Anterior cingulate cortex (tissue), 58 donors: ENCODE results near the gene CASP5.
"Not testable (repeated sequence)": the region's sequence is repeated elsewhere in the genome, so short reads cannot be mapped to it uniquely, and the experiment has no call there.

Experiments
- DNase-seq, 58 donors: peaks; one replicate each; lab custom pipeline; 2025; lab: John Stamatoyannopoulos, UW

The CASP5 gene

GRCh38 chr11:105034388-105034787 lies 11.4 kb upstream of the CASP5 start:
- not testable (repeated sequence) for DNase-seq

- DNase-seq, result no peak
Measured at GRCh38 chr11:105033781-105034180, 10.8 kb upstream of the CASP5 start.

GRCh38 chr11:105033343-105033742 lies 10.4 kb upstream of the CASP5 start:
- peak in 1 of 58 donors; percentile 0 for DNase-seq

GRCh38 chr11:105032495-105032894 lies 9.5 kb upstream of the CASP5 start:
- no peak for DNase-seq

GRCh38 chr11:105027678-105028077 lies 4.7 kb upstream of the CASP5 start:
- DNase-seq, result no peak

GRCh38 chr11:105024394-105024793 lies 1.4 kb upstream of the CASP5 start:
- DNase-seq, result no peak

GRCh38 chr11:105022527-105022926 lies 441 bp downstream of the CASP5 start:
- no peak for DNase-seq

- no peak for DNase-seq
Measured at GRCh38 chr11:105007463-105007862, 15.5 kb downstream of the CASP5 start.

GRCh38 chr11:105005451-105005845 lies 17.5 kb downstream of the CASP5 start:
- DNase-seq, result no peak

- DNase-seq, result no peak
Measured at GRCh38 chr11:105004021-105004420, 18.9 kb downstream of the CASP5 start.

GRCh38 chr11:105003151-105003550 lies 19.8 kb downstream of the CASP5 start:
- DNase-seq, result no peak

GRCh38 chr11:105000797-105001196 lies 22.2 kb downstream of the CASP5 start:
- DNase-seq, result peak in 2 of 58 donors; percentile 0 to 3

GRCh38 chr11:105000167-105000566 lies 22.8 kb downstream of the CASP5 start:
- no peak for DNase-seq

- DNase-seq, result no peak
Measured at GRCh38 chr11:104999721-105000120, 23.2 kb downstream of the CASP5 start.

GRCh38 chr11:104997288-104997687 lies 25.7 kb downstream of the CASP5 start:
- DNase-seq, result no peak

GRCh38 chr11:104995001-104995408 lies 28.0 kb downstream of the CASP5 start:
- no peak for DNase-seq

- no peak for DNase-seq
Measured at GRCh38 chr11:104992781-104993180, 30.2 kb downstream of the CASP5 start.

GRCh38 chr11:104991994-104992393 lies 31.0 kb downstream of the CASP5 start:
- DNase-seq, result no peak

- no peak for DNase-seq
Measured at GRCh38 chr11:104984808-104985207, 38.2 kb downstream of the CASP5 start.

GRCh38 chr11:104979839-104980238 lies 43.1 kb downstream of the CASP5 start:
- no peak for DNase-seq

GRCh38 chr11:104973616-104974015 lies 49.4 kb downstream of the CASP5 start:
- no peak for DNase-seq

GRCh38 chr11:104972924-104973323 lies 50.0 kb downstream of the CASP5 start:
- not testable (repeated sequence) for DNase-seq

GRCh38 chr11:104970756-104971155 lies 52.2 kb downstream of the CASP5 start:
- no peak for DNase-seq
